NCI-H2107 (cell line): ENCODE data around the gene SSTR4.

Experiments
- DNase-seq: peaks from one replicate; lab custom pipeline; 2025; lab: John Stamatoyannopoulos, UW

SSTR4 gene

DNA sequence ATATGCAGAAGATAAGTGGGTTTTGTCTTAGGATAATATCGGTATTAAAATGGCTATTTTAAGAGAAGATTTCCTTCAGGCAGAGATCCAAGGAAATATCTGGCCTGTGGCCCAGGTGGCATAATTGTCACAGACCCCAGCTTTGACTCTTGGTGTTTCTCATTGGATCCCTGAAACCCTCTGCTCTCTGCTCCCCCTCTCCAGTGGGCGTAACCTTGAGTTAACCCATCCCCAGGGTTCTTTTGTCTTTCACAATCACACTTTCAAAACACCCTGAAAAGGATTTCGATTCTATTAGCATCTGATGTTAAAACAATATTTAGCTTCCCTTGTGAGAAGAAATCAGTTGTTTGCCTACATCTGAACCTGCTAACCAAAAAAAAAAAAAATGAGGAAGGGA is 7.2 kb downstream of the SSTR4 start:
- no peak for DNase-seq

DNA sequence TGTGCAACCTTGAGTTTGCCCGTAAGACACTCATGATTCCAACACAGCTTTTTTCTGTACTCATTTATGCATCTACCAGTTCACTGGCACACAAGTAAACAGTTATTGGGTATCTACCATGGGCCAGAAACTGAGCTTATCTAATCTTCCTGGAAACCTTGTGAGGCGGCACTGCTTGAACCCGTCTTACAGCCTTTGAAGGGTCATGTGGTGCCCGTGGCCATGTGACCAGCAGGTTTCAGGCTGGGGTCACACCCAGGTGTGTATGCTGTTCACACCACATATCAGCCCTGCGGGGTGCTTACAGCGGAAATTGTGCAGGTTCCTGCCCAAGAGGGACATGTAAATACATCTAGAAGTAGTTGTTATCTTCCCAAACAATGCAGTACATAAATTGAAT is 8.3 kb downstream of the SSTR4 start:
- no peak for DNase-seq

DNA sequence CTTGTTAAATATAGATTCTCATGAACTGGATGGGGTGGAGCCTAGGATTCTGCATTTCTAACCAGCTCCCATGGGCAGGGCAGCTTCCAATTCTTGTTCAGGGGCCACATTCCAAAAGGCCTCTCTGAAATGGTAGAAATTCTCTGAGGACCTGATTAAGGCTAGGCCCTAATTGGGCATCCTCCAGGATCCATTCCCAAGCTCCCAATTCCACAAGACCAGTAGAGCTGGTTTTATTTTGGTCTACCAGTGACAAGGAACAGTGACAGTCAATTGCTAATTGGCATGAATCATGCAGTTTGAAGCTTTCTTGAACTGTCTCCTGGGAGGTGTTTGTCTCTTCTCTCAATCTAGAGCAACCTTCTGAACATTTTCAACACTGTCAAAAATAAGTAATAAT is 11.3 kb downstream of the SSTR4 start:
- DNase-seq: no peak

DNA sequence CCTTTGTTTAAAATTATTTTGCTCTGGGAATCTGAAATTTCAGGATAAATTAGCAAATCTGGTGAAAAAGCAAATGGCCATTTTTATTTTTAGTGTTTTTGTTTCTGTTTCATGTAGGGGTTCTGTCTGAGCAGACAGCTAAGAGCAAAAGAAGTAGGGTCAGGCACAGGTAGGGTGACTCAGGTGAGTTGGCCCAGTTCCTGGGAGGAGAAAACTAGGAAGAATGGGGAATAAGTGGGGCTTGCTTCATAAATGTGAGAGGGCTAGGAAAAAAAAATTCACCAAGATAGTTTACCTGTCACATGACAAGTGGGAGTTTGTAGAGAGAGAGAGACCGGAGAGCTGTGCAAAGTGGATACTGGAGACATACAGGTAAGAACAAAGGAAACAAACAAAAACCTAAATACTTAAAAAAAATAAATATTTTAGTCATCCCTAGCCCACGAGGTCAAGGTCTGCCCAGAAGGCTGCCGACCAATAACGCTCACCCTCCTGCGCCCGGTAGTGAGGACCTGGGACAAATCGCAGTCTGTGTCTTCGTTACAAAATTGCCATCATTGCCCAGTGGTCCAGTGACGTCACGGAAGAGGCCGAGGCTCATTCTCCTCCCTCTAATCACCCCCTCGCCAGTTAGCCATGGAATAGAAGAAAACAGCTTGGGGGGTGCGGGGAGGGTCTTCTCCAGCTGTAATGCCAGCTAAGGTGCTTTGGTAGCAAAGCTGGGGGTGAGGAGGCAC is 12.1 kb downstream of the SSTR4 start:
- DNase-seq: no peak

DNA sequence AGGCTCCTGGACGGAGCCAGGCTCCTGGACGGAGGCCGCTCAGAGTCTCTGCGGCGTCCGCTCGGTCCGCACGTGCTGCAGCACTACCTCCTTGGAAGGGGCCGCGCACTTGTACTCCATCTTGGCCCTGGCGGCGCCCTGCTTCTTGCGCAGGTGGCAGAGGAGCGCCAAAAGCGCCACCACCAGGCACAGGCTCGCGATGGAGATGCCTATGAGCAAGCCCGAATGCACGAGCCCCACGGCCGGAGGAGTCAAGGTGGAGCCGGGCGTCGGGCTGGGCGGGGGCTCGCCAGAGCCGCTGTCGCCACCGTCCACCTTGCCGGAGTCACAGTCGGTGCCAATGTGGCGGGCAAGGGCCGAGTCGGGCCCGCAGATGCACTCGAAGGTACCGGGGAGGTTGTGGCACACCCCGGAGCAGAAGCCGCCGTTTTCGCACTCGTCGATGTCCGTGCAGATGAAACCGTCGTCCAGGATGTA is 12.7 kb downstream of the SSTR4 start:
- no peak for DNase-seq

DNA sequence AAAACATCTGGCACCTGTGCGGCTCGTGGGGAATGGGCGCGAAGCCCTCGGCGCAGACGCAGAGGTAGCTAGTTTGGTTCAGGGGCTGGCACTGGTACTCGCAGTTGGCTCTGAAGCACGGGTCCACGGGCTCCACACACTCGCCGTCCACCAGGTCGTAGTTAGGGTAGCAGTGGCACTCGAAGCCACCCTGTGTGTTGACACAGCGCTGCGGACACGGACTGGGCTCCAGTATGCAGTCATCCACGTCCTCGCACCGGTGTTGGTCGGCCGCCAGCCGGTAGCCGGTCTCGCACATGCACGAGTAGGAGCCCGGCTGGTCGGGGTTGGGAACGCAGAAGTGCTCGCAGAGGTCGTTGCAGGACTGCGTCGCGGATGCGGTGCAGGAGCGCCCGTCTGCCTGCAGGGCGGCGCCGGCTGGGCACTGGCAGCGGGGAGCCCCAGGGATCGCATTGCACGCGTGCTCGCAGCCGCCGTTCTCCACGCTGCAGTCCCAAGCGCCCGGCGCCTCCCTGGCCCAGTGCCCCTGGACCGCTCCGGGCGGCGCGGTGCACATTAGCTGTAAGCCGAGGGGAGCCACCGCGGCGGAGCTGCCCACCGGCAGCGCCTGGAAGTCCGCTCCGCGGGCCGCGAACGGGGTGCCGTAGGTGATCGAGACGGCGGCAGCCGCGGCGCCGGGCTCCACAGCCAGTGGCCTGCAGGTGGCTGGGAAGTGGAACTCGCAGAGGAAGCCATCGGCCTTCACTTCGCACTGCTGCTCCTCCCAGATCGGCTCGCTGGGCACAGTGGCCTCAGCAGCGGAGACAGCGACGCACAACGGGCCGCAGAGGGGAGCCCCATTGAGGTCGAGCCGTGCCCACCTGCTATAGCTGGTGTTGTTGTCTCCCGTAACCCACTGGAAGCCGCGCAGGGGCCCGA is 13.4 kb downstream of the SSTR4 start:
- DNase-seq: no peak

DNA sequence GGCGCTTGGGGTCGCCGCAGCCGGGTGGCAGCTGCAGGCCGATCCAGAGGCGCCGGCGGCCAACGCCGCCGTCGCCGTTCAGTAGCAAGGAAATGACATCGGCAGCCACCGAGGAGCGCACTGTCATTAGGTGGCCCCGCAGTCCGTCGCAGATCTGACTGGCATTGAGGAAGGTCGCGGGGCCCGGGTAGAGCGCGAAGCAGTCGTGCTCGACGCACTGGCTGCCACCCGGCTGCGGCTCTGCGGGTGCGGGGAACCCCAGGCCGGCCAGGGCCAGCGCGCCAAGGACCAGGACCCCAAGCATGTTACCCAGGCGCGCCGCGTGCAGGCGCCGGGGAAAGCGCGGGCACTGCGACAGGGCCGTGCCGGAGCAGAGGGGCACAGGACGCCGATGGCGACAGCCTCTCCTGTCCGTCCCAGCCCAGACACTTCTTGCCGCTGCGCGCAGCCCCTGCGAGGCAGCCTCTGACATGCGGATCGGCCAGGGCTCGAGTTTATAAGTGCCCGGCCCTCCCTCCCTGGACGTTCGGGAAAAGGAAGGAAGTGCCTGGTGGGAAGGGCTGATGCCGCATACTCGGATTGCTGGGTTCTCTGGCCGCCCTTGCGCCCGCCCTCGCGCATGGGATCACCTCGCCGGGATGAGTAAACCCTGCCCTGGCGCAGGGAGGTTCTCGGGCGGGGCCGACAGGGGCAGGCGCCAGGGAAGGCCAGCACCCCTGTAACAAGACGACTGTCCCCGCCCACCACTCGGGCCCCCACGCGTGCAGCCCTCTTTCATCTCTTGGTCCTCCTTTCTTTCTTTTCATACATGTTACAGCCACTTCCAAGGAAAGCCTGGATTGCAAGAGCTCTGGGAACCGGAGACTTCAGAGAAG is 14.3 kb downstream of the SSTR4 start, which contains the start of gene THBD:
TSS of gene THBD (minus strand) at position 472 of the 875 bp plus-strand sequence. CDS start at position 304, 168 bp downstream.
- no peak for DNase-seq

DNA sequence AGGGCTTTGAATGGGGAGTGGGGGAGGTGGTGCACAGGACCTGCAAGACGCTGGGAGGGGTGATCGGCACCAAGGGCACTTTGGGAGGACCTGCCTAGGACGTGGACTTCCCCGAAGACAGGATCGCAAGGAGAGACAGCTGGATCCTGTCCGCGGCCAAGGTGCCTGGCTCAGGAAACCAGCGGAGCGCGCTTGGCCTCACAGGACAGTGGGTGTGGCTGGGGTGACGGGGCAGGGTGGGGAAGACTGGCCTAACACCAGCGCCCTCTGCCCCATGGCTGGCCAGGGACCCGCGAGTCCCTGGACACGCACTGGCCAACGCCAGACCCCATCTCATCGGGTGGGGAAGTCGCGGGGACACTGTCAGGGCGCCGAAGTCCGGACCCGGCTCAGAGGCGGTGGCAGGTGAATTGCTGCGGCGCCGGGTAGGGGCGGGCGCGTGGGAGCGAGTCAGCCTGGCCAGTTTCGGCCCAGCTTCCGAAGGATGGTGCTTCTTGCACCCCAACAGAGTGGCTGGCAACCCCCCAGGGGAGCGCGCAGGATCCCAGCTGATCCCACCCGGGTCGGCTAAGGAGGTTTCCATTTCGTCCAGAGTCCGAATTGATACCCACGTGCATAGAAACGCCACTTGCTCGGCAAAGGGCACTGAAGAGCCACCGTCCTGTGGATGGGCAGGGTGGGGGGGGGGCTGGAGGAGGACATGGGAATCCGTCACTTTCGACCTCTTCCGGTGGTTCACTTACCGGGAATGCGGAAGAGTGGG is 15.1 kb downstream of the SSTR4 start:
- DNase-seq: no peak

DNA sequence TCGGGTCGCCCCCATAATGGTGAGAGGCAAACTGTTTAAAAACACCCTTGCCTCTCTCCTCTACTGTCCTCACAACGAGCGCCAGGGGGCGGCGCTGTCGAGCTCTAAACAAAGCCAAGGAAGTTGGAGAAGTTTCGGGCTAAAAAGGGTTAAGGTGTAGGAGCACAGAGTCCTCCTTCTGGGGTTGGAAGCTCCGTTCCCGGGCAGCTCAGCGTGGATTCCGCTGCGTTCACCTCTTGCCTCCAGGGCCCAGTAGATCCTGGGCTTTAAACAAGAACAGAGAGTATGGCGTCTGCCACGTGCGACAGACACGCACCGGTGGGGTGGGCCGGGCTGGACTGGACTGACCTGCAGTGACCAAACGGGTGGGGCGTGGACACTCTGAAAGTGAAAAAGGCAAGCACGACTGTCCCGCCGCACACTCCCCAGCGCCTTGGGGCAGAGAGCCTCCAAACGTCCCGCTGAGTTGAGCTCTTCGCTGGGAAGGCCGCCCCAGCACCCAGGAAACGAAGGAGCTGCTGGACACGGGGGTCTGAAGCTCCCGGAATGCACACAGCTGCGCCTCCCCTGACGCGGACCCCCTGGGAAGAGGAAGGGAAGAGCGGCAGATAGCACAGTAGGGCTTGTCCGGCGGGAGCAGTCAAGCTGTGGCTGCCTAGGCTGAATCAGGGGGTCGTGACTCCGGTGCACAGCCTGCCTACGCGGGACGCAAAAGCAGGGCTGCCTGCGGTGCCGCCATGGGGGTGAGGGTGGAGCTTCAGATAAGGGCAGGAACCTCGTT is 15.9 kb downstream of the SSTR4 start:
- no peak for DNase-seq

DNA sequence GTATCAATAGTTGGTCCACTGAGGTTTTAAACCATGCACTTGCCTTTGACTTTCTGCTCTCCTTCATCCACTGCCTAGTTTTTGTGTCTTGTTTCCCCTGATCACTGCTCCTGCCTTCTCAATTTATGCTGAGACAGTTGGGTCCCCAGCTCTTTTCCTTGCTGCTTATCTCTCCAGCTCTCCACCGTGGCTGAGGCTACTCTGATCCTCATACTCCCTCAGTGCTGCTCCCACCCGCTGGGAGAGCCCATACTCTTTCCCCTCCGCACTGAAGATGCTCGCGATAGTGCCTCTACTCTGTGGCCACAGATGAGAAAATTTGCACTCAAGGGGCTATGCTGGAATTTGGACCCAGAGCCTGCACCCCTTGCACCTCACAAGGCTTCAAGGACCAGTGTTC is 17.8 kb downstream of the SSTR4 start:
- DNase-seq: no peak

DNA sequence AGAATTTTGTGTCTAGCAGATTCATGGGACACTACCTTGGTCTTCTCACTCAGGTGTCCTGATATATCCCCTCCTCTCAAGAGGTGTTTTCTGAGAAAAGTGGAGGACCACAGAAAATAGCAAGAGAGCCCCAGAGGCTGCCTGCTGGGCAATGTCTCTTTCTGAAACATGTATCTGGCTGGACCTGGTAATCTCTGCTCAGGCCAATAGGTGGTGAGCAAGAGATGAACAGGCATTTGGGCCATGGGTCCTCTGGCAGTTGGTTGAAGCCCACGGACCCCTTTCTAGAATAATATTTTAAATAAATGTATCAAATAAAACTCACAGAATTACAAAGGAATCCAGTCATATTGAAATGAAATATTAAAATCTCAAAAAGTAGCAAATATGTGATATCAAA is 23.1 kb downstream of the SSTR4 start:
- DNase-seq: no peak

DNA sequence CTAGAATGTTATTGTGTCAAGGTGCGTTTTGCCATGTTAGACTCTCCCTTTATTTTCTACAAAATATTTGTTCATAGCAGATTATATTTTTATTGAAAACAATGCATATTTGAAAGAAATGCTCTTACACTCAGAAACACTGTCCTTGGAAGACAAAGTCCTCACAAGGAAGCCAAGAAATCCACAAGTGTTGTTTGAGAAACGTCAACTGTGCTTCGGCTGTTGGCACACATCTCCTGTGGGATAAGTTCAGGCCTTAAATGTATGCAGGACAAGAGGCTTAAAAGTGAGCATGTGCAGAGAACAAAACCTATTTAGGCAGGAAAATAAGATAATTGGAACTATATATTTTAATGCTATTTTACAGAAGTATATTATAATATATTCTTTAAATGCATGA is 23.9 kb downstream of the SSTR4 start:
- DNase-seq: no peak

DNA sequence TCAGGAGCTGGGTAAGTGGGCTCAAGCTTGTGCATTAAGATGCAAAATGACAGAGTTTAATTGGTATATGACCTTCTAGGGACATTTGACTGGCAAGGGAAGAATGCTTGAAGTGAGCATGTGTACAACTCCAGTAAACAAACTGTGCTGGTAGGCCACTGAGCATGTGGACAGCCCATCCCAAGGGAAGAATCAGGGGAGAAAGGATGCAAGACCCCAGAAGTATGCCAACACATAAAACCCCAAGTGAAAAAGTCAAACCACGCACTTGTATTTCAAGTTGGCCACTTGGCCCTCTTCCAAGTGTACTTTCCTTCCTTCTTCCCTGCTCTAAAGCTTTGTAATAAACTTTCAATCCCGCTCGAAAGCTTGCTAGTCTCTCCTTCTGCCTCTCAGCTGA is 24.7 kb downstream of the SSTR4 start:
- DNase-seq: no peak

DNA sequence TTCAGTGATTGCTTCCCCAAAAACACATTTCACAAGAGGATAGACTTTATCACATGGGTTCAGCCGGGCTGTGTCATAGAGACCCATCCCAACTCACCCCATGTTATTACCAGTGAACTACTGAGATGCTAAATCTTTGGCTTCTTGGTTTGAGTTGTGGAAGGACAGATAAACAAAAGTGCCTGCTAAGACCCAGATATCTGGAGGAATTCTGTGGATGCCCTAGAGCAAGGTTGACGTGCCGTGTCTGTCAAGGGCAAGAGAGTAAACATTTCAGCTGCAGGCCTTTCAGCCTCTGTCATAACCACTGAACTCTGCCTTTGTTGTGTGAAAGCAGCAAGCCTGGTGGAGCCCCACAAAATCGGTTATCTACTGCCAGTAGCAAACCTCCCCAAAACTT is 25.5 kb downstream of the SSTR4 start:
- DNase-seq: no peak

DNA sequence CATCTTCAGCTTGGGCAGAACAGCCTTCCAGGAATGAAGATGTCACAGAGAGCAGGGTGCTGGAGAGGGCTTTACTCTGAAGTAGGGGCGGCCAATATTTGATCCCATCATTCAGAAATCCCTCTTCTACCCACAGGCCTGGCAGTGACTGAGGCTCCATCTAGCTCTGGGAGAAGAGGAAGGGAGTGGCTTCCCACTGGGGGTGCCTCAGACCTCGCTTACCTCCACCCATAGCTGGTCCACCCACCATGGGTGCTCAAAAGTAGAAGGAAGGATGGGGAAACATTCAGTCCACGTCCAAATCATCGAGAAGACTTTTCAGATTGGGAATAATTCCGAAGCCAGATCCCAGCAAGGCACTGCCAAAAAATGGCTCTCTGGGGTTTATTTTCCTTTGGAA is 26.1 kb downstream of the SSTR4 start:
- no peak for DNase-seq

DNA sequence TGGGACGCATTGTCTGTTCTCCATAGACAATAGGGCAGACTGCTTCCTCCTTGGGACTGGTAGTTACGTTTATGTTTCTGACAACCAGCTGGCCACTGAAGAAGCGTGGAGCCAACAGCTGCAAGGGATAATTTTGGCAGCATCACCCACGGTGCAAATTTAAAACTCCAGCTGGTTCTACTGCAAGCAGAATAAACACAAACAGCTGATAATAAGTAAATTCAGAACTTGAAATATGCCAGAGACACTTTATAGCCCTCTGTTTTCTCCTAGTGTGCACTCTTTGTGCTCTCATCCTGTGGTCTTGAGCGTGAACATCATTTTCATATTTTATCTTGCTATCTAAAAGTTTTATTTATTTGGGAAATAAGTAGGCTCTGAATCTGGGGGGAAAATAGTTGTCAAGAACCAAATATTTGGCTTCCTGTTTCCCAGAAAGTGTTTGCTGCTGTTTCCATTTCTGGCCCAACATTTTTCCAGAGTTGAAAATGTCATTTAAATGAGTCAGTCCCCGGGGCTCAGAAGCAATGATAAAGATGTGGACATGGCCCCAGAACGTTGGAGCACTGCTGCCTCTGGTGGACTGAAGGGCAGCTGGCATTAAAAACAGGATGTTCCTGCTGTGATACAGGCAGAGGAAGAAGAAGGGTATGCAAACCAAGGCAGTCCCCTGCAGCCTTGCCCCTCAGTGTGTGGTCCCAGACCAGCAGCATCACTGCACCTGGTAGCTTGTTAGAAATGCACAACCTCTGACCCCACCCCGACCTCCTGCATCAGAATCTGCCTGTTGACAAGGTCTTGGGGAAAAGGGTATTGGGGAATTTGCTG is 26.8 kb downstream of the SSTR4 start:
- DNase-seq: no peak

DNA sequence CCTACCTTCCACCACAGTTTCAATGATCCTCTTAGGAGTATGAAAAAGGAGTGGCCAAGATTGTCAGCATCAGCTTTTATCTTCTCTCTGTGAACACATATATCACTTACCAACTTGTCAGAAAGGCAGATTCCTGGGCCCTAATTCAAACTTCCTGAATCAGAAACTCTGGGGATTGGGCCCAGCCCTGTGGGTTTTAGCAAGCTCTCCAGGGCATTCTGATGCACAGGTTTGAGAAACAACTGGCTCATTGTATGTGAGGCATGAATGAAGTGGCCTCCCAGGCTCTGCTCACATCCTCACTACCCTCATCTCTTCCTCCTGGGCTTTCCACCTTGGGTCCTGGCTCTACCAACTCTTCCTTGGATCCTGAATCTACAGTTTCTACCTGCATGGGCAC is 27.5 kb downstream of the SSTR4 start:
- DNase-seq: no peak

DNA sequence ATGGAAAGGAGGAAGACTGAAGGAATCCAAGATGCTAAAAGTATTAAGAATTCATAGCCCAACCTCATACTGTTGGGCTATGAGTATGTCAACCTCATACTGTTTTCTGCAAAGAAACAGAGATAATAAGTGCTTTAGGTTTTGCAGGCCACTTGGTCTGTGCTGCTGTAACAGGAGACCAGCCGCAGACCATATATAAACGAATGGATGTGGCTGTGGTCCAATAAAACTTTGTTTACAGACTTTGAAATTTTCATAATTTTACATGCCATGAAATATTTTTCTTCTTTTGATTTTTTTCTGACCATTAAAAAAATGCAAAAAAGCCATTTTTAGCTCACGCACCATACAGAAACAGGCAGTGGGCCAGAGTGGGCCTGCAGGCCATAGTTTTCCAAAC is 28.1 kb downstream of the SSTR4 start:
- DNase-seq: no peak

DNA sequence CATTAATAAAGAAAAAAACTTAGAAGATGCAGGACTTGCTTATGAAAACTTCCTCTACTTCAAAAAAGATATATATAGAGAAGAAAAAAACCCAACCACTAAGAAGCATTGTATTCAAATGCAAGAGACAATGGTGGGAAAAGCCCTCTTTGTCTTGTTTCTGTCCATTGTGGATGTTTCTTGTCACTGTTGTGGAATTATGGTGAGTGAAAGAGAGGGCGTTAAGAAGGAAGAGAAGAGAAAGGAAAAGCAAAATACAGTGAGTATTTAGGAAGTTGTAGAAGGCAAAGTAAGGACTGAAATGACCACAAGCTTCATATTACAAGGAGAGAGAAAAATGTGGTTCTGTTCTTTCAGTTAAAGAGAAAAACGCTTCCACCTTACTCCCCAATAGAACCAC is 28.5 kb downstream of the SSTR4 start:
- no peak for DNase-seq
